ENCODE data around the gene PBX4. TPM values are rescaled to one million over a fixed set of nuclear protein-coding genes. Genes with fewer than 3 reads are reported as not detected.
A peak's percentile ranks its signal among the peaks of the same experiment; 100 is the strongest.

The PBX4 gene
- total and polyA plus RNA-seq, 10 of the 15 experiments (the other 5 are each of a cell fraction or from before 2014, with no cell fraction given): 0.18 to 17.3 (median 4.2) TPM

GRCh38 chr19:19663256-19664120 is 45.0 kb upstream of the PBX4 start, which contains the start of gene ATP13A1 (continued):
- TF ChIP-seq NR2C2 (IDR thresholded peaks at IDR 0.05; ENCODE audit: borderline replicate concordance, control insufficient read depth, insufficient read length, low read depth) (no peak), YBX1 (IDR thresholded peaks at IDR 0.05) (no peak), TCF7 (IDR thresholded peaks at IDR 0.05; ENCODE audit: borderline replicate concordance) (no peak), POU2F2 (IDR thresholded peaks at IDR 0.05; ENCODE audit: borderline replicate concordance, low read depth, low read length) (peak; percentile 40; the same call in 2 of the 3 replicates), TBL1XR1 (IDR thresholded peaks at IDR 0.05; ENCODE audit: low read depth, low read length) (no peak), PML (IDR thresholded peaks at IDR 0.05; ENCODE audit: low read length) (no peak), POLR2AphosphoS2 (IDR thresholded peaks at IDR 0.05; ENCODE audit: low read depth, low read length) (peak; percentile 63; the same call in 1 of the 2 replicates), BCL11A (IDR thresholded peaks at IDR 0.05; ENCODE audit: low read depth, low read length) (no peak), ETV6 (conservative IDR thresholded peaks at IDR 0.05 in 1 of 2, IDR thresholded peaks at IDR 0.05 in 1 of 2; ENCODE audit: borderline replicate concordance in 1 of 2, low read depth in 1 of 2) (peak in 1 of 2 experiments; percentile 98; a peak in 3 of 4 replicates), MTA2 (IDR thresholded peaks at IDR 0.05; ENCODE audit: low read depth) (no peak), NBN (IDR thresholded peaks at IDR 0.05) (peak; percentile 62), CHD2 (IDR thresholded peaks at IDR 0.05; ENCODE audit: borderline replicate concordance, low read depth, low read length) (peak; percentile 64; the same call in 1 of the 2 replicates), HDGF (IDR thresholded peaks at IDR 0.05) (no peak; the same call in none of the 2 replicates), SUPT20H (IDR thresholded peaks at IDR 0.05; ENCODE audit: borderline replicate concordance, control insufficient read depth, low read depth, low read length) (no peak), NFYB (IDR thresholded peaks at IDR 0.05; ENCODE audit: insufficient read depth, low read depth, low read length) (no peak), SREBF2 (IDR thresholded peaks at IDR 0.05; ENCODE audit: low read length) (no peak), JUND (IDR thresholded peaks at IDR 0.05; ENCODE audit: low read depth, low read length) (no peak), MTA3 (IDR thresholded peaks at IDR 0.05; ENCODE audit: borderline replicate concordance, low read length) (no peak), EZH2 (IDR thresholded peaks at IDR 0.05; ENCODE audit: borderline replicate concordance, control insufficient read depth, low read depth, low read length) (no peak), RELA (IDR thresholded peaks at IDR 0.05; ENCODE audit: borderline replicate concordance, partially characterized antibody) (peak; percentile 9), FOXK2 (IDR thresholded peaks at IDR 0.05) (no peak), ZNF217 (IDR thresholded peaks at IDR 0.05) (peak; percentile 30; the same call in 1 of the 2 replicates), SPI1 (IDR thresholded peaks at IDR 0.05; ENCODE audit: borderline replicate concordance, insufficient read depth, low read depth, low read length) (peak; percentile 34; the same call in 1 of the 2 replicates), MEF2A (IDR thresholded peaks at IDR 0.05; ENCODE audit: insufficient read depth, low read depth, low read length) (no peak)
- TF ChIP-seq, protein P1, sequence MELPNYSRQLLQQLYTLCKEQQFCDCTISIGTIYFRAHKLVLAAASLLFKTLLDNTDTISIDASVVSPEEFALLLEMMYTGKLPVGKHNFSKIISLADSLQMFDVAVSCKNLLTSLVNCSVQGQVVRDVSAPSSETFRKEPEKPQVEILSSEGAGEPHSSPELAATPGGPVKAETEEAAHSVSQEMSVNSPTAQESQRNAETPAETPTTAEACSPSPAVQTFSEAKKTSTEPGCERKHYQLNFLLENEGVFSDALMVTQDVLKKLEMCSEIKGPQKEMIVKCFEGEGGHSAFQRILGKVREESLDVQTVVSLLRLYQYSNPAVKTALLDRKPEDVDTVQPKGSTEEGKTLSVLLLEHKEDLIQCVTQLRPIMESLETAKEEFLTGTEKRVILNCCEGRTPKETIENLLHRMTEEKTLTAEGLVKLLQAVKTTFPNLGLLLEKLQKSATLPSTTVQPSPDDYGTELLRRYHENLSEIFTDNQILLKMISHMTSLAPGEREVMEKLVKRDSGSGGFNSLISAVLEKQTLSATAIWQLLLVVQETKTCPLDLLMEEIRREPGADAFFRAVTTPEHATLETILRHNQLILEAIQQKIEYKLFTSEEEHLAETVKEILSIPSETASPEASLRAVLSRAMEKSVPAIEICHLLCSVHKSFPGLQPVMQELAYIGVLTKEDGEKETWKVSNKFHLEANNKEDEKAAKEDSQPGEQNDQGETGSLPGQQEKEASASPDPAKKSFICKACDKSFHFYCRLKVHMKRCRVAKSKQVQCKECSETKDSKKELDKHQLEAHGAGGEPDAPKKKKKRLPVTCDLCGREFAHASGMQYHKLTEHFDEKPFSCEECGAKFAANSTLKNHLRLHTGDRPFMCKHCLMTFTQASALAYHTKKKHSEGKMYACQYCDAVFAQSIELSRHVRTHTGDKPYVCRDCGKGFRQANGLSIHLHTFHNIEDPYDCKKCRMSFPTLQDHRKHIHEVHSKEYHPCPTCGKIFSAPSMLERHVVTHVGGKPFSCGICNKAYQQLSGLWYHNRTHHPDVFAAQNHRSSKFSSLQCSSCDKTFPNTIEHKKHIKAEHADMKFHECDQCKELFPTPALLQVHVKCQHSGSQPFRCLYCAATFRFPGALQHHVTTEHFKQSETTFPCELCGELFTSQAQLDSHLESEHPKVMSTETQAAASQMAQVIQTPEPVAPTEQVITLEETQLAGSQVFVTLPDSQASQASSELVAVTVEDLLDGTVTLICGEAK (IDR thresholded peaks at IDR 0.05; ENCODE audit: borderline replicate concordance): peak; percentile 96
- TF ChIP-seq, protein P2, sequence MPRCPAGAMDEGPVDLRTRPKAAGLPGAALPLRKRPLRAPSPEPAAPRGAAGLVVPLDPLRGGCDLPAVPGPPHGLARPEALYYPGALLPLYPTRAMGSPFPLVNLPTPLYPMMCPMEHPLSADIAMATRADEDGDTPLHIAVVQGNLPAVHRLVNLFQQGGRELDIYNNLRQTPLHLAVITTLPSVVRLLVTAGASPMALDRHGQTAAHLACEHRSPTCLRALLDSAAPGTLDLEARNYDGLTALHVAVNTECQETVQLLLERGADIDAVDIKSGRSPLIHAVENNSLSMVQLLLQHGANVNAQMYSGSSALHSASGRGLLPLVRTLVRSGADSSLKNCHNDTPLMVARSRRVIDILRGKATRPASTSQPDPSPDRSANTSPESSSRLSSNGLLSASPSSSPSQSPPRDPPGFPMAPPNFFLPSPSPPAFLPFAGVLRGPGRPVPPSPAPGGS (IDR thresholded peaks at IDR 0.05; ENCODE audit: borderline replicate concordance, insufficient read depth, low read depth, low read length, poor library complexity, severe bottlenecking): no peak
